Stimulated activated naive CD4-positive, alpha-beta T cell (primary cell): ENCODE data around the gene STAB1.

Experiments used
- DNase-seq, 6 experiments: peaks; one replicate each; lab custom pipeline; 2025; lab: John Stamatoyannopoulos, UW

The STAB1 gene

GRCh38 chr3:52494886-52495495 is at the start of gene STAB1:
Gene STAB1, plus strand, starts transcription at chr3:52495338. Its CDS starts 76 bp downstream, at chr3:52495414.
- DNase-seq = no peak

GRCh38 chr3:52446042-52446441 is 49.1 kb upstream of the STAB1 start:
- no peak for DNase-seq

- peak; percentile 30 to 73 (median 60) for DNase-seq
Observed at GRCh38 chr3:52446631-52447511, 48.3 kb upstream of the STAB1 start.

- DNase-seq = no peak
Observed at GRCh38 chr3:52447512-52448355, 47.4 kb upstream of the STAB1 start.

- no peak for DNase-seq
Observed at GRCh38 chr3:52450489-52451236, 44.5 kb upstream of the STAB1 start.

GRCh38 chr3:52451237-52452083 is 43.7 kb upstream of the STAB1 start:
- DNase-seq = no peak

GRCh38 chr3:52452126-52452525 is 43.0 kb upstream of the STAB1 start:
- no peak for DNase-seq

GRCh38 chr3:52452570-52453221 is 42.4 kb upstream of the STAB1 start:
- no peak for DNase-seq

GRCh38 chr3:52453496-52454249 is 41.5 kb upstream of the STAB1 start, which contains the start of gene TNNC1:
Gene TNNC1, minus strand, starts transcription at chr3:52454041. Its CDS starts 26 bp downstream, at chr3:52454015.
- no peak for DNase-seq

GRCh38 chr3:52454250-52454937 is 40.7 kb upstream of the STAB1 start:
- DNase-seq = no peak

GRCh38 chr3:52454938-52455282 is 40.2 kb upstream of the STAB1 start:
- no peak for DNase-seq

- DNase-seq = peak; percentile 91 to 98 (median 94)
Observed at GRCh38 chr3:52455283-52456168, 39.6 kb upstream of the STAB1 start, which contains the start of gene NISCH. Gene NISCH, plus strand, starts transcription at chr3:52455604. Its CDS starts 38 bp downstream, at chr3:52455642.

- DNase-seq = peak in 2 of 6 experiments; percentile 9 to 42
Observed at GRCh38 chr3:52456169-52456799, 38.9 kb upstream of the STAB1 start.

- no peak for DNase-seq
Observed at GRCh38 chr3:52456800-52457183, 38.3 kb upstream of the STAB1 start.

- DNase-seq = no peak
Observed at GRCh38 chr3:52458031-52458760, 36.9 kb upstream of the STAB1 start.

GRCh38 chr3:52458770-52459545 is 36.2 kb upstream of the STAB1 start:
- no peak for DNase-seq
